ENCODE results near the gene LETM1. TPM values are rescaled to one million over a fixed set of nuclear protein-coding genes. Genes with fewer than 3 reads are reported as not detected.

The LETM1 gene
- total and polyA plus RNA-seq, 2 of the 13 experiments (the other 11 are each of a cell fraction or from before 2014, with no cell fraction given): 9.7 to 41.6 TPM

DNA sequence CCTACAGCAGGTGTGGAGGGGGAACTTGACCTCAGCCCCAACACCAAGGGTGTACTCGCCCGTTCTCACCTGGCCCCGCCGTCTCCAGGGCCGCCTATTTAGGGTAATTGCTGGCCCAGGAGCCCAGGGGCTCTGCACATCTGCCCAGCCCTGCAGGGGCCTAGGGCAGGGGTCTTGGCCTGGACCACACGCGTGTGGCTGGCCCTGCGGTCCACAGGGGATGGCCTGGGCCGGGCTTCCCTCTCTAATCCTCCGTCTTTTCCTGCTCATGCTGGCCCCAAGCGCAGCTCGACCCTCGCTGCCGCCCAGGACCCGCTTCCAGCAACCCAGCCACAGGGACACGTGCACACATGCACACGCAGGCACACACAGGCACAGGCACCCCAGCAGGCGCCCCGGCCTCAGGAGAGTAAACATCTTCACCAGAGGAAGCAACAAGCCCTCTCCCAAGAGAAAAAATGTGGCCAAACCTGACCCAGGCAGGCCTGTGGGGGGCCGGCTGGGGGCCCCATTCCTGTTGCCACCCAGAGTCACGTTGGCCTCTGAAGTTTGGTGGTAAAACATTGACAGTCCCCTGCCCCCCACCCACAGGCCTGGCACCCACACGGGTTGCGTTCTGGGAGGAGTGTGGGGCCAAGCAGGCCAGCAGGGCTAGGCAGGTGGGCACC lies 87.5 kb downstream of the LETM1 start (continued):
- TF ChIP-seq, protein P1, sequence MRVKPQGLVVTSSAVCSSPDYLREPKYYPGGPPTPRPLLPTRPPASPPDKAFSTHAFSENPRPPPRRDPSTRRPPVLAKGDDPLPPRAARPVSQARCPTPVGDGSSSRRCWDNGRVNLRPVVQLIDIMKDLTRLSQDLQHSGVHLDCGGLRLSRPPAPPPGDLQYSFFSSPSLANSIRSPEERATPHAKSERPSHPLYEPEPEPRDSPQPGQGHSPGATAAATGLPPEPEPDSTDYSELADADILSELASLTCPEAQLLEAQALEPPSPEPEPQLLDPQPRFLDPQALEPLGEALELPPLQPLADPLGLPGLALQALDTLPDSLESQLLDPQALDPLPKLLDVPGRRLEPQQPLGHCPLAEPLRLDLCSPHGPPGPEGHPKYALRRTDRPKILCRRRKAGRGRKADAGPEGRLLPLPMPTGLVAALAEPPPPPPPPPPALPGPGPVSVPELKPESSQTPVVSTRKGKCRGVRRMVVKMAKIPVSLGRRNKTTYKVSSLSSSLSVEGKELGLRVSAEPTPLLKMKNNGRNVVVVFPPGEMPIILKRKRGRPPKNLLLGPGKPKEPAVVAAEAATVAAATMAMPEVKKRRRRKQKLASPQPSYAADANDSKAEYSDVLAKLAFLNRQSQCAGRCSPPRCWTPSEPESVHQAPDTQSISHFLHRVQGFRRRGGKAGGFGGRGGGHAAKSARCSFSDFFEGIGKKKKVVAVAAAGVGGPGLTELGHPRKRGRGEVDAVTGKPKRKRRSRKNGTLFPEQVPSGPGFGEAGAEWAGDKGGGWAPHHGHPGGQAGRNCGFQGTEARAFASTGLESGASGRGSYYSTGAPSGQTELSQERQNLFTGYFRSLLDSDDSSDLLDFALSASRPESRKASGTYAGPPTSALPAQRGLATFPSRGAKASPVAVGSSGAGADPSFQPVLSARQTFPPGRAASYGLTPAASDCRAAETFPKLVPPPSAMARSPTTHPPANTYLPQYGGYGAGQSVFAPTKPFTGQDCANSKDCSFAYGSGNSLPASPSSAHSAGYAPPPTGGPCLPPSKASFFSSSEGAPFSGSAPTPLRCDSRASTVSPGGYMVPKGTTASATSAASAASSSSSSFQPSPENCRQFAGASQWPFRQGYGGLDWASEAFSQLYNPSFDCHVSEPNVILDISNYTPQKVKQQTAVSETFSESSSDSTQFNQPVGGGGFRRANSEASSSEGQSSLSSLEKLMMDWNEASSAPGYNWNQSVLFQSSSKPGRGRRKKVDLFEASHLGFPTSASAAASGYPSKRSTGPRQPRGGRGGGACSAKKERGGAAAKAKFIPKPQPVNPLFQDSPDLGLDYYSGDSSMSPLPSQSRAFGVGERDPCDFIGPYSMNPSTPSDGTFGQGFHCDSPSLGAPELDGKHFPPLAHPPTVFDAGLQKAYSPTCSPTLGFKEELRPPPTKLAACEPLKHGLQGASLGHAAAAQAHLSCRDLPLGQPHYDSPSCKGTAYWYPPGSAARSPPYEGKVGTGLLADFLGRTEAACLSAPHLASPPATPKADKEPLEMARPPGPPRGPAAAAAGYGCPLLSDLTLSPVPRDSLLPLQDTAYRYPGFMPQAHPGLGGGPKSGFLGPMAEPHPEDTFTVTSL (CRISPR knock-in tag; IDR thresholded peaks at IDR 0.05; ENCODE audit: borderline replicate concordance): 0 out of 2 replicates have a peak, but pooled peaks have one; percentile 37
- TF ChIP-seq ZNF703 (CRISPR knock-in tag; IDR thresholded peaks at IDR 0.05; ENCODE audit: borderline replicate concordance) (0 out of 2 replicates have a peak, but pooled peaks have one; percentile 55), ZZZ3 (CRISPR knock-in tag; IDR thresholded peaks at IDR 0.05; ENCODE audit: borderline replicate concordance) (no peak), JUNB (CRISPR knock-in tag; IDR thresholded peaks at IDR 0.05; ENCODE audit: borderline replicate concordance) (no peak), CSRNP1 (CRISPR knock-in tag; IDR thresholded peaks at IDR 0.05) (0 out of 2 replicates have a peak, but pooled peaks have one; percentile 85), TCF12 (IDR thresholded peaks at IDR 0.05) (no peak), TCF12 (CRISPR knock-in tag; IDR thresholded peaks at IDR 0.05) (no peak), RORA (CRISPR knock-in tag; IDR thresholded peaks at IDR 0.05) (no peak), PCBP1 (IDR thresholded peaks at IDR 0.05; ENCODE audit: borderline replicate concordance, low read depth, low read length) (no peak), SKIL (CRISPR knock-in tag; IDR thresholded peaks at IDR 0.05; ENCODE audit: borderline replicate concordance) (no peak), TIGD3 (CRISPR knock-in tag; IDR thresholded peaks at IDR 0.05; ENCODE audit: borderline replicate concordance) (no peak), ELF3 (CRISPR knock-in tag; IDR thresholded peaks at IDR 0.05) (0 out of 2 replicates have a peak, but pooled peaks have one; percentile 23), PHF8 (CRISPR knock-in tag; IDR thresholded peaks at IDR 0.05) (no peak; the same call in 1 of the 2 replicates), ZNF510 (CRISPR knock-in tag; IDR thresholded peaks at IDR 0.05; ENCODE audit: low read depth) (no peak), AKAP8 (CRISPR knock-in tag; IDR thresholded peaks at IDR 0.05) (peak; percentile 58; the same call in 1 of the 2 replicates), ZNF784 (CRISPR knock-in tag; IDR thresholded peaks at IDR 0.05; ENCODE audit: borderline replicate concordance) (0 out of 2 replicates have a peak, but pooled peaks have one; percentile 5)
